Vagina (tissue), 2 donors: ENCODE measurements around the gene ITGB7.

Source experiments
- POLR2A ChIP-seq, 2 donors: fragments of 450-650 bp; IDR thresholded peaks; one replicate each; pipeline ENCODE4 v1.6.1; 2017; ENCODE audit warnings: antibody characterized with exemption in 2 of 2, mild to moderate bottlenecking in 2 of 2, moderate library complexity in 2 of 2
- POLR2AphosphoS5 ChIP-seq, 2 donors: sonication (generic); formaldehyde crosslinking; IDR thresholded peaks; one replicate each; pipeline ENCODE4 v1.9.0; 2017; ENCODE audit warnings: antibody characterized with exemption in 2 of 2, mild to moderate bottlenecking in 2 of 2, low read depth in 1 of 2; ENCODE audit not compliant: insufficient read depth in 1 of 2
- TF ChIP-seq, protein P1 (sequence below), 3 experiments: fragments of 450-650 bp in 2 of 3; fragments of 200-600 bp in 1 of 3; sonication (generic) in 1 of 3; IDR thresholded peaks; one replicate each; pipeline ENCODE4 v1.5.1; 2017 to 2019; ENCODE audit warnings: antibody characterized with exemption in 3 of 3, mild to moderate bottlenecking in 2 of 3, moderate library complexity in 2 of 3

DNA sequence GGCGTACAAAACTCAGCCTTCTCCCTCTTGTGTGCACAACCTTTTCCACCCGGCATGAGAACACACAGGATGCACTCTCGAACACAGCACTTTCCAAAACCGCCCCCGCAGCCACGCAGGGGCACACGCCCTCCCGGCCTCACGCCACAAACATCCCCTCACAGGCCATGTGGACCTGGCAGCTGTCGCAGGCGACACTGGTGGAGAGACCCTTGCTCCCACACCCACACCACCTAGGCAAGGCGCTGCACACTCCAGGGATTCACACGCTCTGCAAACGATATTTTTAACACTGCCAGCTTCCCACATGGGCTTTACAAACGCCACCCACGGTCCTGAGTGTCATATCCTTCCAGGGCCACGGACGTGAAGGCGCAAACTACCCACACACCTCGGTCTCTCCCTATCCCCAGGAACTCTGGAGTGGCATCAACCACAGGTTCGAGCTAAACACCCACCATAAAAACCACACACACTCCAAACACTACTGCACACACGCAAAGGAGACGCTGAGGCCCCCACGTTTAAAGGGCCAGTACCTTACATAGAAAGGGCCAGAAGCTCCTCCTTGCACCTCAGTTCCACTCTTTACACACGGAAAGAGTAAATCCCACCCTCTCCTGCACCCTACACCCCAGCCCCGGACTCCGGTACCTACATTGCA is 12.4 kb upstream of the ITGB7 start:
- TF ChIP-seq, protein P1, sequence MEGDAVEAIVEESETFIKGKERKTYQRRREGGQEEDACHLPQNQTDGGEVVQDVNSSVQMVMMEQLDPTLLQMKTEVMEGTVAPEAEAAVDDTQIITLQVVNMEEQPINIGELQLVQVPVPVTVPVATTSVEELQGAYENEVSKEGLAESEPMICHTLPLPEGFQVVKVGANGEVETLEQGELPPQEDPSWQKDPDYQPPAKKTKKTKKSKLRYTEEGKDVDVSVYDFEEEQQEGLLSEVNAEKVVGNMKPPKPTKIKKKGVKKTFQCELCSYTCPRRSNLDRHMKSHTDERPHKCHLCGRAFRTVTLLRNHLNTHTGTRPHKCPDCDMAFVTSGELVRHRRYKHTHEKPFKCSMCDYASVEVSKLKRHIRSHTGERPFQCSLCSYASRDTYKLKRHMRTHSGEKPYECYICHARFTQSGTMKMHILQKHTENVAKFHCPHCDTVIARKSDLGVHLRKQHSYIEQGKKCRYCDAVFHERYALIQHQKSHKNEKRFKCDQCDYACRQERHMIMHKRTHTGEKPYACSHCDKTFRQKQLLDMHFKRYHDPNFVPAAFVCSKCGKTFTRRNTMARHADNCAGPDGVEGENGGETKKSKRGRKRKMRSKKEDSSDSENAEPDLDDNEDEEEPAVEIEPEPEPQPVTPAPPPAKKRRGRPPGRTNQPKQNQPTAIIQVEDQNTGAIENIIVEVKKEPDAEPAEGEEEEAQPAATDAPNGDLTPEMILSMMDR (IDR thresholded peaks at IDR 0.05): no peak
- TF ChIP-seq POLR2AphosphoS5 (IDR thresholded peaks at IDR 0.05; ENCODE audit: insufficient read depth in 1 of 2, low read depth in 1 of 2) (no peak), POLR2A (IDR thresholded peaks at IDR 0.05) (no peak)
